Amniotic stem cell (primary cell): ENCODE measurements around the gene STEAP1.
A peak's percentile ranks its signal among the peaks of the same experiment; 100 is the strongest.
"Not testable (repeated sequence)": the region's sequence is repeated elsewhere in the genome, so short reads cannot be mapped to it uniquely, and the experiment has no call there.

Source experiments
- DNase-seq: peaks from one replicate; lab custom pipeline; 2025; lab: John Stamatoyannopoulos, UW

Gene STEAP1

DNA sequence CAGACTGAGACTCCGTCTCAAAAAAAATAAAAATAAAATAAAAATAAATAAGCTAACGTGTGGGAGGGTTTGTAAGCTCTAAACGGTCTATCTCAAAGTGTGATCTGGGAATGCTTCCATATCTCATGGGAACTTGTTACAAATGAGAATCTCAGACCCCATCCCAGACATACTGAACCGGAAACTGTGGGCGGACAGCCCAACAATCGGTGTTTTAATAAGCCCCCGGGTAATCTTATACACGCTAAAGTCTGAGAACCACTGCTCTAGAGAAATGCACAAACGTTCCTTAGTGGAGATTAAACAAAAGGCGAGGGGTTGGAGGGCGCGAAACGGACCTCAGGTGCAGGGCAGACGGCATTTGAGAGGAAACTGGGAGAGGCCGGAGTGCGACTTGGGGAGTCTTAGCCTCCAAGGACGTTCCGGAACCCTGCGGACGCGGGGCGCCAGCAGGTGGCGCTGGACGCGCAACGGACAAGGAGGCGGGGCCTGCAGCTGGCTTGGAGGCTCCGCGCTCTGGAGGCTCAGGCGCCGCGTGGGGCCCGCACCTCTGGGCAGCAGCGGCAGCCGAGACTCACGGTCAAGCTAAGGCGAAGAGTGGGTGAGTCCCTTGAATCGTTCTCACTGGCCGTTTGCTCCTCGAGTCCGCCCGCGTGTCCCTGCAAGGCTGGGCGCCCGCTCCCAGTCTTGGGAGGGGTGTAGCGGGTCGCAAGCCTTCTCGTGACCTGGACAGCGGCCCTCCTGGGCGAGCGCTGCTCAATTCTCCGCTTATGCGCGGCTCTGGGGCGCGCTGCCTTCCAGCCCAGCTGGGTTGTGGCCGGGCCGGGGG lies at the start of gene STEAP1:
Gene STEAP1, plus strand, starts transcription at position 527 of the 829 bp plus-strand sequence. CDS start 5,320 bp downstream, outside the sequence.
- DNase-seq = peak; percentile 58

- DNase-seq = not testable (repeated sequence)
Measured at GRCh38 chr7:90114972-90115371, 39.3 kb upstream of the STEAP1 start.

DNA sequence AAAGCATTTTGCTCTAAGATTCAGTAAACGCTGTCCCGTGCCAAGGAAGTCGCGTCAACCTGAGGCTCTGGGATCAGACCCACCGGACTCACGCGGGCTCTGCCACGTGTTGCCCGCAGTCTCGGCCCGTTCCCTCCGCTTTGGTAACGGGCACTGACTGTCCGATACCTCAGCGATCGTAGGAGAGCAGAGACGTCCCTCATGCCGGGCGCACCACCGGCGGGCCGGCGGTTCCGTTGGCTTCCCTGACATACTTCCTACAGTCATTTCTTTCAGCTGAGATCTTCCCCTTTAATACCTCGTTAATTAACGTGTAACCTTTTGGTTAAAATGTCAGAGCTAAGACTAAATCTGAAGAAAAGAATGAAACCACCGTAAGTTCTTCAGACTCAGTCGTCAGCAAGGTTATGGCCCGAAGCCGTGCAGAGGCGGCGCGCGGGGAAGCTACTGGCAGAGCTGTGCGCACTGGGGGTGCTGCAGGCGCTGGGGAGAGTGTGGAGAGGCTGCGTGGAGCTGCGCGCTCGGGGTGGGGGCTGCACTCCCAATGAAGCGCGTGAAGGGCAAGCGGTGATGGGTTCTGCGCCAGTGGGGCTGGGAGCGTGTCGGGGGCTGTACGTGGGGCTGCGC lies 35.6 kb upstream of the STEAP1 start:
- DNase-seq = not testable (repeated sequence)

- DNase-seq = no peak
Measured at GRCh38 chr7:90119178-90119971, 34.9 kb upstream of the STEAP1 start.

DNA sequence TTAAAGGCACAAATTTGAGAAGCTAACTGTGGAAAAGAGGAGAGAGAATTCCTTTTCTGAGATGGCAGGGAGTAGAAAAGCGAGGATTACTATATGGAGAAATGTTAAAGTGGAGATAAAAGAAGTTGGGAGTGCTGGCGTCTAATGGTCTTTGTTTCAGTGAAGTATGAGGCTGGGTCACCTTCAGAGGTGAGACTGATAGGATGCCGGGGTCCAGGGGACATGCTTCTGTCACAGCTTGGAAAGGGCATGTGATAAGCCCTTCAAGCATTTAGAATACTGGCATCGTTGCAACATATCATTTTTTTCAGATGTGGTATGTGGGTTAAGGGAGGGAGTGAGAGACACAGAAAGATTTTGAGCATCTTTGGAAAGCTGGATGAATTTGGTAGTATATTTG lies 34.1 kb upstream of the STEAP1 start:
- DNase-seq = not testable (repeated sequence)

DNA sequence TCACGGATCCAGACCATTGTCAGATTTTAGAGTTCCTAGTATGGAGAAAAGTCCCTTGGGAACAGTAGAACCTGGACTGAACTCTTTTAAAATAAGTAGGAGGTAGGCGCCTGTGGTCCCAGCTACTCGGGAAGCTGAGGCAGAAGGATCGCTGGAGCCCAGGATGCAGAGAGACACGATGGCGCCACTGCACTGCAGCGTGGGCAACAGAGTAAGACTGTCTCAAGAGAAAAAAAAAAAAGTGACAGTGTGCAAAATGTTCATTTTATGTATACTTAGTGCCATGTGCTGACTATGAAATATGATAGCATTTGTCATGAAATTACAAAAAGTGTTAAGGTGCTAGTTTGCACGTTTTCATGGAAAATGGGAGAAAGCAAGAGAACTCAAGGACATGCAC lies 22.5 kb upstream of the STEAP1 start:
- not testable (repeated sequence) for DNase-seq

GRCh38 chr7:90147079-90147960 lies 6.9 kb upstream of the STEAP1 start:
- not testable (repeated sequence) for DNase-seq

- DNase-seq = not testable (repeated sequence)
Measured at GRCh38 chr7:90149428-90149827, 4.8 kb upstream of the STEAP1 start.

DNA sequence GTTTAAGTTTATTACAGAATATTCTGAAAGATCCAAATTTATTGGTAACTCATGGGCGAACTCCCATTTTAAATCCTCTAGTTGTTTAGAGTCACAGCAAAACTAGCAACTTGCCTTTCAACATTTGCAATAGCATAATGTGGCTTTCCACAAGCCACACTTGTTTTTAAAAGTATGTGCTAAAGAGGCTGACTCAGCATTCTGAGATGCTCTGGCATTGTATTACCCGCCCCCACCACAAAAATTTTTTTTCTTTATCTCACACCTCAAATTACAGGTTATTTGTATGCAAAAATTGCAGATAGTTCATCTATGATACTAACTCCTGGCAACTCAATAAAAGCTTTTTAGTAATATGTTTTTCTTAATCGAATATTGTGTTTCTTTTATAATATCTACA lies 2.4 kb upstream of the STEAP1 start:
- DNase-seq = not testable (repeated sequence)

DNA sequence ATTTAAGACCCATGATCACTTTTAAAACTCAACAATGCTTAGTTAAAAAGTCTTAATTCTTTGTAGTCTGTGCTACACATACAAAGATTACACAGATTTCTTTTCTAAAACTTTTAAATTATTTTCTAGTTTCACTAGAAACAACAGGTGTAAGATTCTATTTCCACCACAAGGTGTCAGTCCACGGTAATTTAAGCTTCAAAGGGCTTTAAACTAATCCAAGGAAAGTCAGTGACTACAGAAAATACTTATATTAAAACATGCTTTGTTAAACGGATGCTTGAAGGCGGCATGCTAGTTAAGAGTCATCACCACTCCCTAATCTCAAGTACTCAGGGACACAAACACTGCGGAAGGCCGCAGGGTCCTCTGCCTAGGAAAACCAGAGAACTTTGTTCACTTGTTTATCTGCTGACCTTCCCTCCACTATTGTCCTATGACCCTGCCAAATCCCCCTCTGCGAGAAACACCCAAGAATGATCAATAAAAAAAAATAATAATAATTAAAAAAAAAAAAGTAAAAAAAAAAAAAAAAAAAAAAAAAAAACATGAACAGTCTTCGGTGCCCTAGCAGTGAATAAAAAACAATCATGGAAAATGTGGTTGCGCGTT lies 1.5 kb upstream of the STEAP1 start:
- peak; percentile 32 for DNase-seq

DNA sequence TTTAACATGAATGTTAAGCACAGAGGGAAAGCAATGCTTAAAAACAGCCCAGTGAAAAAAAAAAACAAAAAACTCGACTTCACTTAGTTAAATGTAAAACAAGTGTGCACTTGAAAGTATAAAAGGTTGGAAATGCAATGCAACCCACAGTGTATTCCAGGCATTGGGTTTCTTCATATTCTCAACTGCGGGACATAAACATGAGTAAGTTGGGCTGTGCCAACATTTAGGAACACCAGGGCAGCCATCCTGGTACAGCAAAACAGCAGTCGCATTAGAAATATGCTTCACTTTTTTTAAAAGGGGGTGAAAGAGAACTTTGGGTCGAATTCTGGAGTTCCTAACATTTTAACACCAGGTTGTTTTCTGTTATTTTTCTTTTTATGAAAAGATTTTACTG lies 937 bp downstream of the STEAP1 start:
- DNase-seq = no peak

DNA sequence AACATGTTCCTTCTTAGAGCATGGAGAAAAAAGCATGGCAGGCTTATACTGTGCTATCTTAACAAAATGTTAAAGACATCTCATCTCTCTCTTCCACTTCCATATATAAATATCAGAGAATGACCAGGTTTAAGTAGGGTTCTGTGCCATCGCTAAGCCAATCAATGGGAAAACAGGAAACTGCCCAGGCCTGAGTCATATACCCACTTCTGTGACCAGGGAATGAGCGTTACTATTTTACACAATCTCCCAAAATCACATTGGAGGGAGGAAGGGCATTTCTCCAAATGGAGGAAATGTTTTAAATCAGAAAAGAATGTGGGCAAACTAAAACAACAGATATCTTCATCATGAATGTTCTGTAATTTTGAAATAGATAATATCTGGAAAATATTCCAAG lies 3.1 kb downstream of the STEAP1 start:
- not testable (repeated sequence) for DNase-seq

DNA sequence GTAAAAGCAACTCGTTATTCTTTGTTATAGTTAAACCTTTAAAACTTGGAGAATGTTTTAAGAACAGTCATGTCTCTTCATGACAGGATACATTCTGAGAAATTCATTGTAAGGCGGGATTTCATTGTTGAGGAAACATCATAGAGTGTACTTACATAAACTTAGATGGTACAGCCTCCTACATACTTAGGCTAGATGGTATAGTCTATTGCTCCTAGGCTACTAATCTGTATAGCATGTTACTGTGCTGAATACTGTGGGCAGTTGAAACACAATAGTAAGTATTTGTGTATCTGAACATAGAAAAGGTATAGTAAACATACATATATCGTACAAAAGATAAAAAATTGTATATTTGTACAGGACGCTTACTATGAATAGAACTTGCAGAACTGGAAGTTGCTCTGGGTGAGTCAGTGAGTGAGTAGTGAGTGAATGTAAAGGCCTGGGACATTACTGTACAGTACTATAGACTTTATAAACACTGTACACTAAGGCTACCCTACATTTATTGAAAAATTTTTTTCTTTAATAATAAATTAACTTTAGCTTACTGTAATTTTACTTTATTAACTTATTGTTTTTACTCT lies 3.6 kb downstream of the STEAP1 start:
- DNase-seq = not testable (repeated sequence)

- DNase-seq = no peak
Measured at GRCh38 chr7:90163534-90163933, 9.3 kb downstream of the STEAP1 start.

DNA sequence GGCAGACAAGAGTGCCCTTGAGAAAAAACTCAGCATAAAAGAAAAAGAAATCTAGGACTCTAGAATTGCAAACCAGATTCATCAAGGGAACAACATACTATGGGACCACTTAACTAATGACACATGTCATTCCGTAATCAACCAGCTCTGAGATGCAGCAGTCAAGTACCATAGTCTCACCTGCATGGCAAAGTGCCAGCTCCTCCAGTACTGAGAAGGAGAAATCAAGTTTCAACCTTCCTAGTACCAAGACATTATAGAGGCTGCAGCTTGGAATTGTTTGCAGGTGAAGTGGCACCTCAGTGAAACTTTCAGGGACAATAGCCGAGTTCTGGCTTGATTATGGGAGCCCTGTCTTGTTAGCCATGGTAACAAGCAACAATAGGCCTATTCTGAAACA lies 11.5 kb downstream of the STEAP1 start:
- no peak for DNase-seq

DNA sequence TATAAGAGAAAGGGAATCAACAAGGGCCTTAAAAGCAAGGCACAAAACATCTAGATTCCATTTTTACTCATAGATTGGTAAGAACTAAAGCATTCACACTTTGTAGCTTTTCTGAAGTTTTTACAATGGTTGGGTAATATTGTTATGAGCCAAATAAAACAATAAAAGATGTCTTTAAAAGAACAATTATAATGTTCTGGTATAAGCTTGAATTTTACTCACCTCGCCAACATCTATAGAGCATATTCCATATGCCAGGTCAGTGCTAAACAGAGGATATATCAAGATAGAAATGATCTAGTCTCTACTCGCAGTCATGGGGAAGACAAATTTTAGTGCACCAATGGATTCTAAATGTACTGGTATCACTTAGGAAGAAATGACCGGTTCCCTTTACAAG lies 11.9 kb downstream of the STEAP1 start:
- no peak for DNase-seq

GRCh38 chr7:90167361-90167760 lies 13.1 kb downstream of the STEAP1 start:
- no peak for DNase-seq

DNA sequence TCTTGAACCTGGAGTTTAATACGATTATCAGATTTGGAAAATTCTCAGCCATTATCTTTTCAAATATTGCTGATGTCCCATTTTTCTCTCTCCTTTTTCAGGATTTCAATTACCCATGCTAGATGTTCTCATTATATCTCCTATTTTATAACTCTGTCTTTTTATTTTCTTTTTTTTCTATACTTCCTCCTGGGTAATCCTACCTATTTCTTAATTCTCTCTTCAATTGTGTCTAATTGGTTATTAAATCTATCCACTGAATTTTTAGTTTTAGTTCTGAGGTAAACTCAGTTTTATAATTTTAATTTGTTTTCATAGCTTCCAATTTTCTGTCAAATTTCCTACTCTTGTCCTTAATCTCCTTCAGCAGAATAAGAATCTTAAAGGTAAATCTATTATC lies 15.6 kb downstream of the STEAP1 start:
- DNase-seq = no peak

GRCh38 chr7:90172121-90172520 lies 17.9 kb downstream of the STEAP1 start:
- DNase-seq = no peak

DNA sequence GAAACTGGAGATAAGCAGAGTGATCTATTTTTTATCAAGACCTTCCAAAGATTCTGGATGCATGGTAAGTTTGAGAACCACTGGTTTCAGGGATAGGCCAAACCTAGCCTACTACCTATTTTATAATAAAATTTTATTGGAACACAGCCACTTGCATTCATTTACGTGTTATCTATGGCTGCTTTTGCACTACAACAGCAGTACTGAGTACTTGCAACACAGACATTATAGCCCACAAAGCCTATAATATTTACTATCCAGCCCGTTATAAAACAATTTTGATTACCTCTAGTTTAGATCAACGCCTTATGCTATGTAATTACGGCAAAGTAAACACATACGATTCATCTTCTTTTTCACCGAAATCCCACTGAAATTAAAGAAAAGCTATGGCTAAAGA lies 18.4 kb downstream of the STEAP1 start:
- no peak for DNase-seq
